Upper lobe of left lung (tissue), 4 donors: ENCODE measurements around the gene KLHL34.

Experiments
- CTCF ChIP-seq, 6 experiments: fragments of 450-650 bp in 4 of 6; fragments of 200-600 bp in 2 of 6; sonication (generic) in 2 of 6; IDR thresholded peaks; one replicate each; pipeline ENCODE4 v1.5.1; 2016 to 2019; ENCODE audit warnings: antibody characterized with exemption in 6 of 6
- POLR2A ChIP-seq, 4 donors: fragments of 450-650 bp; IDR thresholded peaks; one replicate each; pipeline ENCODE4 v1.5.1; 2016 to 2017; ENCODE audit warnings: antibody characterized with exemption in 4 of 4, mild to moderate bottlenecking in 2 of 4

- no peak for TF ChIP-seq CTCF (IDR thresholded peaks at IDR 0.05)
- TF ChIP-seq POLR2A (IDR thresholded peaks at IDR 0.05), result no peak
These were observed 46.0 kb downstream of the KLHL34 start for GRCh38 chrX:21612154-21612553.
